Smooth muscle cell (in vitro differentiated cells): ENCODE measurements around the gene LSM8. TPM values are rescaled to one million over a fixed set of nuclear protein-coding genes. Genes with fewer than 3 reads are reported as not detected.

Experiments used
- DNase-seq: peaks from one replicate; lab custom pipeline; 2025; ENCODE audit not compliant: unreplicated experiment; lab: John Stamatoyannopoulos, UW
- H2AFZ ChIP-seq: fragments of 200-600 bp; sonication (generic); 2 replicates; pipeline ENCODE4 v1.6.0; 2016; ENCODE audit warnings: antibody characterized with exemption, low read depth, mild to moderate bottlenecking
- H3F3A ChIP-seq: fragments of 200-600 bp; sonication (generic); 2 replicates; pipeline ENCODE4 v1.6.0; 2017; ENCODE audit warnings: antibody characterized with exemption, low read depth
- H3K27ac ChIP-seq: fragments of 200-600 bp; sonication (generic); 2 replicates; pipeline ENCODE4 v1.5.1; 2016; ENCODE audit warnings: low read depth, mild to moderate bottlenecking
- H3K27me3 ChIP-seq: fragments of 200-600 bp; sonication (generic); 2 replicates; pipeline ENCODE4 v1.6.1; 2016; ENCODE audit warnings: low read depth, mild to moderate bottlenecking
- H3K36me3 ChIP-seq: fragments of 200-600 bp; sonication (generic); 2 replicates; pipeline ENCODE4 v1.5.1; 2016; ENCODE audit warnings: low read depth
- H3K4me1 ChIP-seq: fragments of 200-600 bp; sonication (generic); 2 replicates; pipeline ENCODE4 v1.5.1; 2016; ENCODE audit warnings: low read depth
- H3K4me2 ChIP-seq: fragments of 200-600 bp; sonication (generic); 2 replicates; pipeline ENCODE4 v1.6.0; 2016; ENCODE audit warnings: mild to moderate bottlenecking
- H3K4me3 ChIP-seq: fragments of 200-600 bp; sonication (generic); 2 replicates; pipeline ENCODE4 v1.5.1; 2016; ENCODE audit warnings: mild to moderate bottlenecking
- H3K79me2 ChIP-seq: fragments of 200-600 bp; sonication (generic); 2 replicates; pipeline ENCODE4 v1.6.0; 2016; ENCODE audit warnings: low read depth, mild to moderate bottlenecking
- H3K9ac ChIP-seq: fragments of 200-600 bp; sonication (generic); 2 replicates; pipeline ENCODE4 v1.6.0; 2016; ENCODE audit warnings: low read depth
- H3K9me3 ChIP-seq: fragments of 200-600 bp; sonication (generic); replicated peaks from 2 replicates; pipeline ENCODE4 v1.5.1; 2016; ENCODE audit warnings: low read depth
- H4K20me1 ChIP-seq: fragments of 200-600 bp; sonication (generic); 2 replicates; pipeline ENCODE4 v1.6.0; 2016; ENCODE audit warnings: low read depth
- WGBS: methylation state at CpG from one replicate; pipeline ENCODE4 v1.1.7; 2016; ENCODE audit warnings: low lambda C conversion rate; 5-methylcytosine and 5-hydroxymethylcytosine counted together
- polyA plus RNA-seq: library from polyadenylated mRNA; unstranded; fragments of >200 nt; fragmentation: Nextera tagmentation; extraction: Ambion mirVana; gene quantifications from 2 replicates; pipeline ENCODE4 v1.2.1, GENCODE V29; 2016
- total RNA-seq: library from RNA; depleted of rRNA; stranded (reverse); fragments of >200 nt; gene quantifications from 2 replicates; pipeline ENCODE4 v1.2.3, GENCODE V29; 2014
- TF ChIP-seq, protein P1 (sequence below): fragments of 200-600 bp; sonication (generic); IDR thresholded peaks from 2 replicates; pipeline ENCODE4 v1.5.1; 2017; ENCODE audit warnings: borderline replicate concordance, mild to moderate bottlenecking, antibody characterized with exemption; ENCODE audit not compliant: insufficient read depth, poor library complexity, severe bottlenecking

Gene LSM8
- total and polyA plus RNA-seq, 2 experiments from 2014 or later = 36.8 to 38.2 TPM

DNA sequence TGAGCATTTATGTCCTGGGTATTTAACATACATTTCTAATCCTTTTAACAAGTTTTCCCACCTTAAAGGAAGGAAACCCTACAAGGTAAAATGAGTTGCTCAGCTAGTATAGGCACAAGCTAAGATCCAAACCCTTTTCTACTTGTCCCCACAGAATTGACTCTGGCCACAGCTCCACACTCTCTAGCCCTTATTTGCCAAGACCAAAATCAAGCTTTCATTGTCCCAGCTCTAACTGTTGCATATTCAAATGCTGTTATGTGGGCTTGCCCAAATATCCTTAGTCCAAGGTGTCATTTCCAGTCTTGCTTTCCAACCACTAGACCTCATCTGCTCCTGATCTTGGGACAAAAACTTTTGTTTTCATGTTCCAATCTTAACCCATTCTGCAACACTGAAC lies 31.3 kb upstream of the LSM8 start:
- Histone ChIP-seq H4K20me1 (no peaks in the 10 kb centered on the region), H3K27me3 (no peaks in the 10 kb centered on the region), H3K9ac (no peak overlapping the region), H3K27ac (no peak overlapping the region), H3K79me2 (no peaks in the 10 kb centered on the region), H3F3A (no peaks in the 10 kb centered on the region), H3K36me3 (no peaks in the 10 kb centered on the region), H3K9me3 (no peaks in the 10 kb centered on the region), H2AFZ (no peak overlapping the region), H3K4me1 (peaks cover 16% of the 10 kb centered on the region), H3K4me3 (no peak overlapping the region), H3K4me2 (no peak overlapping the region)
- TF ChIP-seq, protein P1, sequence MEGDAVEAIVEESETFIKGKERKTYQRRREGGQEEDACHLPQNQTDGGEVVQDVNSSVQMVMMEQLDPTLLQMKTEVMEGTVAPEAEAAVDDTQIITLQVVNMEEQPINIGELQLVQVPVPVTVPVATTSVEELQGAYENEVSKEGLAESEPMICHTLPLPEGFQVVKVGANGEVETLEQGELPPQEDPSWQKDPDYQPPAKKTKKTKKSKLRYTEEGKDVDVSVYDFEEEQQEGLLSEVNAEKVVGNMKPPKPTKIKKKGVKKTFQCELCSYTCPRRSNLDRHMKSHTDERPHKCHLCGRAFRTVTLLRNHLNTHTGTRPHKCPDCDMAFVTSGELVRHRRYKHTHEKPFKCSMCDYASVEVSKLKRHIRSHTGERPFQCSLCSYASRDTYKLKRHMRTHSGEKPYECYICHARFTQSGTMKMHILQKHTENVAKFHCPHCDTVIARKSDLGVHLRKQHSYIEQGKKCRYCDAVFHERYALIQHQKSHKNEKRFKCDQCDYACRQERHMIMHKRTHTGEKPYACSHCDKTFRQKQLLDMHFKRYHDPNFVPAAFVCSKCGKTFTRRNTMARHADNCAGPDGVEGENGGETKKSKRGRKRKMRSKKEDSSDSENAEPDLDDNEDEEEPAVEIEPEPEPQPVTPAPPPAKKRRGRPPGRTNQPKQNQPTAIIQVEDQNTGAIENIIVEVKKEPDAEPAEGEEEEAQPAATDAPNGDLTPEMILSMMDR = no peak
- no peak for DNase-seq

DNA sequence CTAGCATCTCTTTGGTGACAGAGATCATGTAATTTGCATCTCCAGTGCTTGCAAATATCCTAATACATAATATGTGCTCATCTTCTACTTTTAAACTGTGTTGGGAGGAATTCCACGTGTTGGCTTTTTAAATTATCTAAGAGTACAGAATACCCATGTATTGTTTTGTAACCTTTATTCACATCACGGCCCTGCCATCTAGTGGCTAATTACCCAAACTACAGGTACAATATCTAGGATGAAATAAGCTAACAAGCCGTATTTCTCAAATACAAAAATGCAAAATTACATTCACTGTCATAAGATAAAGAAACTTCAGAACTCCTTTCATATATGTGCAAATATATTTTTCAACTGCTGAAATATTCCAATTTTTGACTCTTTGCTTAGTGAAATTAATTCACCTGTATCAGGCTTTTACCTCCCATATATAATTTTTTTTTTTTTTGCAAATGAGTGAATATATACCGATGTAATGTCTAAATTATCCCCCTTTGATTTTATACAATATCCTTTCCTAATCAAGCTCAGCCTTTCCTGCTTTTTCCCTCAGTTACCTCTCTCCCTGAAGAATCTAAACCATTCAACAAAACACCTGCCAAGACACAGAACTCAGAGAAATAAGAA lies 30.3 kb upstream of the LSM8 start:
- no peaks in the 10 kb centered on the region for H3F3A ChIP-seq
- no peaks in the 10 kb centered on the region for H3K36me3 ChIP-seq
- H3K9ac ChIP-seq = no peak overlapping the region
- no peak overlapping the region for H3K4me2 ChIP-seq
- peaks cover 16% of the 10 kb centered on the region for H3K4me1 ChIP-seq
- H3K27me3 ChIP-seq = no peaks in the 10 kb centered on the region
- no peak overlapping the region for H2AFZ ChIP-seq
- TF ChIP-seq, protein P1 = peak; percentile 69
- 35% methylated on average over 4 of the region's 4 CpGs for WGBS
- no peak overlapping the region for H3K4me3 ChIP-seq
- H4K20me1 ChIP-seq = no peaks in the 10 kb centered on the region
- H3K9me3 ChIP-seq = no peaks in the 10 kb centered on the region
- DNase-seq = no peak
- H3K79me2 ChIP-seq = no peaks in the 10 kb centered on the region
- no peak overlapping the region for H3K27ac ChIP-seq

DNA sequence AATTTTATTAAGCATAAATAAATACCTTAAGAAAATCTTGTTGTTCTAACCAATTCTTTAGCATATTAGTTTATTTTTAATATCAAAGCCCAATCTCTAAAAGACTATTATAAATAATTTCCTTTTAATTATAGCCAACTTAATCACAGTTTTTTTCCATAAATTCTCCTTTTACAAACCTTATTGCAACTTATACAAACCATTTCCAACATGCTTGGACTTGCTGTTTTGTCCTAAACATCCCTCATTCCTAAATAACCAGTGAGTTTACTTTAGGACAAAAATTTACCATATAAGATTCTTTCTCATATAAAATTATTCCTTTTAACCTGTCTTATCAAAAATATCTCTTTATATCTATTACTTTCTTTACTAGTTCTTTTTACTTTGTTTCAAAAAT lies 25.2 kb upstream of the LSM8 start:
- Histone ChIP-seq H2AFZ (no peak overlapping the region), H3K9me3 (peaks cover 3% of the 10 kb centered on the region), H4K20me1 (no peaks in the 10 kb centered on the region), H3K79me2 (no peaks in the 10 kb centered on the region), H3K4me1 (no peaks in the 10 kb centered on the region), H3K36me3 (peaks cover 5% of the 10 kb centered on the region), H3K27ac (no peak overlapping the region), H3K4me2 (no peak overlapping the region), H3K4me3 (no peak overlapping the region), H3K27me3 (no peaks in the 10 kb centered on the region), H3F3A (no peaks in the 10 kb centered on the region), H3K9ac (no peak overlapping the region)
- TF ChIP-seq, protein P1 = no peak
- no peak for DNase-seq

DNA sequence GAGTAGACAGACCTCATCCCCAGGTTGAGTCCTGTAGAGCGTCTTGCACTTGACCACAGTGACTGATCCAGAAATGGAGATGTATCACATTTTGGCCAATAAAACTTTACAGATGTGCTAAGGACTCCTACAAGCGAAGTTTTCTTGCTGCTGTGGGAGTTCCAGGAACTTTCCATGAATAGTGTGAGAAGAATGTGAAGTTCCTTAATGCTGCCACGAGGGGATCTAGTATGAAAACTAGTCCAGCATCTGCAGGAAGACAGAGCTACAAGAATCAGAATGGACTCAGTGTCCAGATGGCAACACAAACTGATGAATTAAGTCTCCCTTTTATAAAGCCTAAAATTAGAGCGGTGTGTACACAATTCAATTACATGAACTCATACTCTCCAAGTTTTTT lies 14.8 kb upstream of the LSM8 start:
- no peaks in the 10 kb centered on the region for H4K20me1 ChIP-seq
- no peak overlapping the region for H3K9ac ChIP-seq
- no peak for DNase-seq
- no peak overlapping the region for H3K4me2 ChIP-seq
- no peaks in the 10 kb centered on the region for H3K36me3 ChIP-seq
- no peaks in the 10 kb centered on the region for H3K79me2 ChIP-seq
- no peaks in the 10 kb centered on the region for H3K4me1 ChIP-seq
- H3K27ac ChIP-seq = no peak overlapping the region
- no peaks in the 10 kb centered on the region for H3K27me3 ChIP-seq
- H3K9me3 ChIP-seq = no peaks in the 10 kb centered on the region
- no peaks in the 10 kb centered on the region for H3F3A ChIP-seq
- TF ChIP-seq, protein P1 = peak; percentile 11
- 63% methylated on average over 4 of the region's 4 CpGs for WGBS
- H2AFZ ChIP-seq = no peak overlapping the region
- H3K4me3 ChIP-seq = no peak overlapping the region
